Uterus (tissue), 2 donors: ENCODE data around the gene CRYL1.

Source experiments
- CTCF ChIP-seq, 4 experiments: fragments of 200-600 bp in 2 of 4; fragments of 450-650 bp in 2 of 4; sonication (generic) in 2 of 4; IDR thresholded peaks; one replicate each; pipeline ENCODE4 v1.5.1; 2016 to 2019; ENCODE audit warnings: antibody characterized with exemption in 4 of 4, mild to moderate bottlenecking in 2 of 4, moderate library complexity in 1 of 4
- POLR2A ChIP-seq, 2 donors: fragments of 450-650 bp; IDR thresholded peaks; one replicate each; pipeline ENCODE4 v1.6.1; 2016; ENCODE audit warnings: antibody characterized with exemption in 2 of 2, mild to moderate bottlenecking in 1 of 2, moderate library complexity in 1 of 2

GRCh38 chr13:20363172-20363571, 162.5 kb downstream of the CRYL1 start:
- TF ChIP-seq CTCF (IDR thresholded peaks at IDR 0.05) = no peak
- TF ChIP-seq POLR2A (IDR thresholded peaks at IDR 0.05) = no peak
